HepG2 (cell line): ENCODE results near the gene MRGPRE. TPM values are rescaled to one million over a fixed set of nuclear protein-coding genes. Genes with fewer than 3 reads are reported as not detected.

Source experiments
- ATAC-seq: fragments of 200-7000 bp; cut with Tn5 transposase; 3 replicates; pipeline ENCODE4 v1.9.1; 2020; ENCODE audit warnings: mild to moderate bottlenecking, moderate library complexity
- BruUV-seq: library from RNA; stranded (reverse); fragments of 400-500 nt; replicated peaks from 2 replicates; lab custom pipeline; 2021; lab: Mats Ljungman, UMichigan
- CTCF ChIA-PET: fragments of 300-600 bp; formaldehyde crosslinking; extraction: SDS; loops from one replicate; lab custom pipeline; 2021; ENCODE audit warnings: low total read pairs, inconsistent platforms, low intra/inter-chr PET ratio; lab: Yijun Ruan, JAX
- POLR2A ChIA-PET: fragments of 350-600 bp; sonication (Branson Sonifier 250); formaldehyde crosslinking; loops from one replicate; lab custom pipeline; 2020; ENCODE audit warnings: antibody characterized with exemption, inconsistent platforms; lab: Yijun Ruan, JAX
- DNase-seq: peaks from one replicate; pipeline ENCODE4 v3.0.0-alpha.2; 2015; ENCODE audit warnings: low spot score
- FAIRE-seq: peaks from 3 replicates; lab custom pipeline; 2011; peaks lifted over from hg19 to GRCh38; lab: Jason Lieb, UNC
- H2AFZ ChIP-seq: one replicate; pipeline ENCODE4 v1.6.1; 2011; ENCODE audit warnings: low read length, inconsistent platforms
- H3K27ac ChIP-seq: fragments of 300-600 bp; 3 replicates; pipeline ENCODE4 v1.8.0; 2011; ENCODE audit warnings: mixed run types, mild to moderate bottlenecking, mixed read lengths, low read length, inconsistent platforms; ENCODE audit not compliant: insufficient read depth; ENCODE audit errors: extremely low read length
- H3K27me3 ChIP-seq, 2 experiments: fragments of 200-600 bp in 1 of 2; 2 replicates in 1 of 2; 3 replicates in 1 of 2; pipeline versions ENCODE4 v1.6.0 to v1.8.0; 2011; ENCODE audit warnings: low read length in 2 of 2, mild to moderate bottlenecking in 2 of 2, moderate library complexity in 2 of 2, inconsistent platforms in 1 of 2; ENCODE audit not compliant: insufficient read depth in 2 of 2, control insufficient read depth in 1 of 2
- H3K36me3 ChIP-seq, 2 experiments: fragments of 200-600 bp in 1 of 2; replicated peaks in 1 of 2; 2 replicates in 1 of 2; 3 replicates in 1 of 2; pipeline versions ENCODE4 v1.5.1 to v1.8.0; 2011; ENCODE audit warnings: low read length in 2 of 2, inconsistent platforms in 1 of 2; ENCODE audit not compliant: insufficient read depth in 2 of 2, control insufficient read depth in 1 of 2
- H3K4me1 ChIP-seq: 2 replicates; pipeline ENCODE4 v1.5.1; 2012; ENCODE audit warnings: low read length, inconsistent platforms; ENCODE audit not compliant: insufficient read depth
- H3K4me2 ChIP-seq: 2 replicates; pipeline ENCODE4 v1.6.0; 2011; ENCODE audit warnings: low read depth, low read length, inconsistent platforms
- H3K4me3 ChIP-seq, 3 experiments: fragments of 200-600 bp in 1 of 3; sonication (generic), shearing (Covaris generic) in 1 of 3; replicated peaks in 1 of 3; 2 replicates each; pipeline ENCODE4 v1.5.1; 2011 to 2016; ENCODE audit warnings: low read length in 3 of 3, inconsistent platforms in 2 of 3, low read depth in 2 of 3, mild to moderate bottlenecking in 2 of 3, control low read depth in 1 of 3, mixed read lengths in 1 of 3; ENCODE audit not compliant: insufficient read depth in 1 of 3
- H3K79me2 ChIP-seq: one replicate; pipeline ENCODE4 v1.6.1; 2011; ENCODE audit warnings: low read length, inconsistent platforms; ENCODE audit not compliant: insufficient read depth
- H3K9ac ChIP-seq: 2 replicates; pipeline ENCODE4 v1.6.0; 2011; ENCODE audit warnings: mild to moderate bottlenecking, low read depth, low read length, inconsistent platforms; ENCODE audit not compliant: insufficient read depth
- H3K9me3 ChIP-seq: 2 replicates; pipeline ENCODE4 v1.5.1; 2012; ENCODE audit warnings: mild to moderate bottlenecking, low read length
- H4K20me1 ChIP-seq: 2 replicates; pipeline ENCODE4 v1.6.0; 2011; ENCODE audit warnings: inconsistent platforms, mild to moderate bottlenecking, low read length, moderate library complexity; ENCODE audit not compliant: insufficient read depth
- FIP1L1 ChIP-seq: fragments of 200-400 bp; formaldehyde crosslinking; IDR thresholded peaks from 2 replicates; pipeline ENCODE4 v1.6.1; 2018; ENCODE audit warnings: low read depth, mild to moderate bottlenecking, low read length, moderate library complexity, borderline replicate concordance; ENCODE audit not compliant: insufficient read depth
- GFI1 ChIP-seq: sonication (generic); formaldehyde crosslinking; IDR thresholded peaks from 2 replicates; pipeline ENCODE4 v1.5.0; 2020; ENCODE audit warnings: missing genetic modification reagents, mild to moderate bottlenecking, borderline replicate concordance
- HIVEP1 ChIP-seq: sonication (generic); formaldehyde crosslinking; IDR thresholded peaks from 2 replicates; pipeline ENCODE4 v1.4.0; 2020; ENCODE audit warnings: mild to moderate bottlenecking, missing genetic modification reagents
- MXD4 ChIP-seq: IDR thresholded peaks from 2 replicates; pipeline ENCODE4 v1.6.1; 2016; ENCODE audit warnings: mild to moderate bottlenecking, missing biosample characterization, missing genetic modification reagents
- NFAT5 ChIP-seq: sonication (generic); formaldehyde crosslinking; IDR thresholded peaks from 2 replicates; pipeline ENCODE4 v1.4.0; 2020; ENCODE audit warnings: missing genetic modification reagents
- NPAS2 ChIP-seq: sonication (generic); formaldehyde crosslinking; IDR thresholded peaks from 2 replicates; pipeline ENCODE4 v1.8.0; 2022; ENCODE audit warnings: mild to moderate bottlenecking, missing genetic modification reagents, borderline replicate concordance
- SOX5 ChIP-seq: IDR thresholded peaks from 2 replicates; pipeline ENCODE4 v1.6.1; 2016; ENCODE audit warnings: borderline replicate concordance
- TARDBP ChIP-seq: sonication (generic); formaldehyde crosslinking; IDR thresholded peaks from 2 replicates; pipeline ENCODE4 v1.8.0; 2022; ENCODE audit warnings: mild to moderate bottlenecking, missing genetic modification reagents
- TBP ChIP-seq: sonication (generic); formaldehyde crosslinking; IDR thresholded peaks from 2 replicates; pipeline ENCODE4 v1.5.0; 2020; ENCODE audit warnings: missing genetic modification reagents
- TFAP4 ChIP-seq: sonication (generic); IDR thresholded peaks from 2 replicates; pipeline ENCODE4 v1.6.1; 2016; ENCODE audit warnings: low read depth, borderline replicate concordance
- ZBTB46 ChIP-seq: sonication (generic); formaldehyde crosslinking; IDR thresholded peaks from 2 replicates; pipeline ENCODE4 v1.4.0; 2020; ENCODE audit warnings: mild to moderate bottlenecking, missing genetic modification reagents, borderline replicate concordance
- ZFX ChIP-seq: sonication (generic); formaldehyde crosslinking; IDR thresholded peaks from 2 replicates; pipeline ENCODE4 v1.4.0; 2020; ENCODE audit warnings: mild to moderate bottlenecking, low read depth, missing genetic modification reagents, moderate library complexity
- ZNF484 ChIP-seq: sonication (generic); formaldehyde crosslinking; IDR thresholded peaks from 2 replicates; pipeline ENCODE4 v1.5.1; 2020; ENCODE audit warnings: mild to moderate bottlenecking, low read depth, missing genetic modification reagents, borderline replicate concordance
- ZSCAN25 ChIP-seq: sonication (generic); formaldehyde crosslinking; IDR thresholded peaks from 2 replicates; pipeline ENCODE4 v1.8.0; 2022; ENCODE audit warnings: mild to moderate bottlenecking, missing genetic modification reagents
- WGBS: methylation state at CpG from one replicate; pipeline ENCODE4 v1.1.6; 2017; ENCODE audit warnings: low lambda C conversion rate; 5-methylcytosine and 5-hydroxymethylcytosine counted together
- in situ Hi-C: cut with HindIII; loops from 2 replicates; pipeline ENCODE4 v1.10.0; 2017; ENCODE audit warnings: low pct_unique_long_range_greater_than_20kb; ENCODE audit not compliant: extremely low pct_ligation_motif_present
- intact Hi-C: fragments of 100-400 bp; cut with micrococcal nuclease; formaldehyde crosslinking; loops from one replicate; pipeline ENCODE4 v1.10.0; 2022; ENCODE audit not compliant: unreplicated experiment
- polyA plus RNA-seq, 8 experiments: library from polyadenylated mRNA; depleted of rRNA in 3 of 8; stranded (reverse) in 7 of 8; unstranded in 1 of 8; fragments of >200 nt; fragmentation: Illumina TruSeq in 4 of 8; extraction: Trizol in 4 of 8; gene quantifications; 2 replicates each; pipeline versions ENCODE4 v1.2.1 to v1.2.3, GENCODE V29; 2011 to 2016; ENCODE audit warnings: low read depth in 4 of 8, missing spikeins in 1 of 8, mixed read lengths in 1 of 8; ENCODE audit not compliant: insufficient read depth in 1 of 8
- total RNA-seq, 5 experiments: library from RNA; depleted of rRNA; stranded (reverse); fragments of >200 nt; fragmentation: Illumina TruSeq; extraction: Trizol; gene quantifications; 2 replicates each; pipeline ENCODE4 v1.2.3, GENCODE V29; 2016; ENCODE audit warnings: low read depth in 1 of 5

MRGPRE gene
- total and polyA plus RNA-seq, 2 of the 13 experiments (the other 11 are each of a cell fraction or from before 2014, with no cell fraction given) = not detected

GRCh38 chr11:3225826-3226750 is 6.1 kb downstream of the MRGPRE start (continued):
- TF ChIP-seq NFAT5 (CRISPR knock-in tag) (no peak), TBP (CRISPR knock-in tag) (no peak), SOX5 (no peak)

GRCh38 chr11:3225159-3225758 is 7.0 kb downstream of the MRGPRE start:
- 76% methylated on average over 2 of the region's 17 CpGs for WGBS
- peaks cover 19 to 92% of the 10 kb centered on the region in 2 experiments for H3K27me3 ChIP-seq
- no TSS peak for BruUV-seq
- TF ChIP-seq NPAS2 (CRISPR knock-in tag) (no peak), ZSCAN25 (CRISPR knock-in tag) (no peak), HIVEP1 (CRISPR knock-in tag) (no peak), MXD4 (CRISPR knock-in tag) (no peak), TFAP4 (no peak), GFI1 (CRISPR knock-in tag) (no peak), ZNF484 (CRISPR knock-in tag) (no peak), ZBTB46 (CRISPR knock-in tag) (no peak), TARDBP (no peak), ZFX (CRISPR knock-in tag) (no peak), FIP1L1 (no peak)

More at GRCh38 chr11:3225159-3225758, 7.0 kb downstream of the MRGPRE start:
- Histone ChIP-seq H3K27ac (no peak overlapping the region), H3K9ac (no peak overlapping the region), H3K36me3 (no peaks in the 10 kb centered on the region), H4K20me1 (no peaks in the 10 kb centered on the region), H3K4me2 (no peak overlapping the region), H3K79me2 (no peaks in the 10 kb centered on the region), H3K4me3 (no peak overlapping the region), H2AFZ (no peak overlapping the region), H3K4me1 (no peaks in the 10 kb centered on the region), H3K9me3 (no peaks in the 10 kb centered on the region)
- no peak for ATAC-seq
- ChIA-PET POLR2A (no interaction called here), CTCF (no interaction called here)
- DNase-seq = no peak
- in situ Hi-C loops = no loop called here
- no peak for FAIRE-seq
- intact Hi-C loops = no loop called here
